HG03095 (cell line): ENCODE measurements around the gene MOB1B.
A peak's percentile ranks its signal among the peaks of the same experiment; 100 is the strongest.

ENCODE experiments used
- ATAC-seq: cut with Tn5 transposase; IDR thresholded peaks from one replicate; pipeline ENCODE4 v1.9.1; 2021; ENCODE audit warnings: moderate library complexity; ENCODE audit not compliant: unreplicated experiment

MOB1B gene

DNA sequence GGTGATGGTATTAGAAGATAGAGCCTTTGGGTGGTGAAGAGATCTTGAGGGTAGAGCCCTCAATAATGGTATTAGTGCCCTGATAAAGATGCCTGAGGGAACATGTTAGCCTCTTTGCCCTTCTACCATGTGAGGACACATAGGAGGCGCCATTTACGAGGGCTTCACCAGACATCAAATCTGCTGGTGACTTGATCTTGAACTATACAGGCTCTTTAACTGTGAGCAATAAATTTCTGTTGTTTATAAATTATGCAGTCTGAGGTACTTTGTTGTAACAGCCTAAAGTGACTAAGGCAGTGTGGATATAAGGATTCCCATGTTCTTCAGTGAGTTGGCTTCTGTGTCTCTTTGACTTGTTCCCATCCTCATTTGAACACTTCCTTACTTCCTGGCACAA is 11.8 kb downstream of the MOB1B start:
- ATAC-seq = no peak

DNA sequence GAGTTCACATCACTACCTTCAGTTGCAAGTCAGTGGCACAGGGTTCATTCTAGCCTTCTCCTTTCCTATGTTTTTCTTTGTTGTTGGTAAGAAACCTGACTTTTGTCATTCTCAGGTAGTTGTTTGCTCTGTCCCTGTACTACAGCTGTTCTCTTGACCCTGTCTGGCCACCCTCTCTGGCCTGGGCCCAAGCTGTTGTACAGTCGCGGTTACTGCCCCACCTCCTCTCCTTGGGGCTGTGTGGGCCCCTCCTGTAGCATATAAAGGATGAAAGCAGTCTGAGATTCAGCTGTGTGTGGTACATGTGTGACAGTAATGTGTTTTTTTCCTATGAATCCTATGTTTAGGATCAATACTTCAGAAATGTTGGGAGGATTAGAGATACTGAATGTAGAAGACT is 12.5 kb downstream of the MOB1B start:
- ATAC-seq = no peak

DNA sequence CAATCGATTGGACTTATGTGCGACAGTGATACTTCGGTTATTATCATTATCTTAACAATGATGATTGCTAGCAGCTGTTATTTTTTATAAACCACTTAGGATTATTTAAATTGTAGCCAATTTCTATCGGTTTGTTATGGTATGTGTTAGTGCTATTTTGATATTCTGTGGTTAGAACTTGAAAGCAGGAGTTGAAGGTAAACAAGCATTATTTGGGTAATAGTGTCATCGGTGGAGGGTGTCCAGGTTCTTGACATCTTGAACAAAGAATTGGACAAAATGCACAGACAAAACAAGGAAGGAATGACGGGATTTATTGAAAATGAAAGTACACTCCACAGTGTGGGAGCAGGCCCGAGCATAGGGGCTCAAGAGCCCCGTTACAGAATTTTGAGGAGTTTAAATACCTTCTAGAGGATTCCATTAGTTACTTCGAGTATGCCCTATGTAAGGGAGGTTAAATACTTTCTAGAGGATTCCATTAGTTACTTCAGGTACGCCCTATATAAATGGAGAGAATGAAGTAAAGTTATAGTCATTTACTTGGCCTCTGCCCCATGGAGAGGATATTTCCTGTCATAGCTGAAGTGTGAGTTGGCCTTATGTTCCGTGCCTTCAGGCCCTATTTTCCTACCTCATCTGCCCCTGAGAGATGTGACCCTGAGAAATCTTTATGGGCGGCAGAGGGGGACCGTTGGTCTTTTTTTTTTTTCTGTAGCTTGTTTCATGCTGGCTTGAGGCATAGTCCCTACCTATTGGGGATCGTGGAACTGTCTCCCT is 13.1 kb downstream of the MOB1B start:
- ATAC-seq = no peak

DNA sequence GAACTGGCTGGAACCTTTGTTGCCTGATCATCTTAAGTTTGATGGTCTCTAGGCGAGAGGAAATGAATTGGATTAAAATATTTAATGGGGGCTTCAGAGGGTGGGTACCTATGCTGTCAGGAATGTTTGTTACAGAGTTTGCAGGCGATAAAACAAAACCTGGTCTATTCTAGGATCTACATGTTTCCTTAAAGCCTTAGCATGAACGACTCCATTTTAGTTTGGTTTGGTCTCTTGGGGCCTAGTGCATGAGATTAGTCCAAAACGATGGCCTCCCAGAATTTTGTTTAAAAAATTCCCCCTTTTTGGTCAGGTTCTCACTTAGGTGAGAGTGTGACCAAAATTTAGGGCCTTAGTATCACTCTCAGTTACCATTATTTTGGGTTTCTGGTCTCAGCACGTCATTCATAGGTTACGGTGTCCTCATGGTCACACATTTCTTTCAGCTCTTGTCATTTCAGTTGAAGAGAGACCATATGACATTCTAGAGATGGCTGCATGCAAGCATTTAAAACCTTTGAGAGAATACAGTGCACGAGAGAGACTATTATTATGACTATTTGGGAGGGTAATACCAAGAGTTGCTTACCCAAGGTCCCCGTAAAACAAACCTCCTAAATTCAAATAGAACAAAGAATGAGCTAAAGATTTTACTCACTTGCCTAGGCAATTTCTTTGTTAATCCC is 13.8 kb downstream of the MOB1B start:
- no peak for ATAC-seq

DNA sequence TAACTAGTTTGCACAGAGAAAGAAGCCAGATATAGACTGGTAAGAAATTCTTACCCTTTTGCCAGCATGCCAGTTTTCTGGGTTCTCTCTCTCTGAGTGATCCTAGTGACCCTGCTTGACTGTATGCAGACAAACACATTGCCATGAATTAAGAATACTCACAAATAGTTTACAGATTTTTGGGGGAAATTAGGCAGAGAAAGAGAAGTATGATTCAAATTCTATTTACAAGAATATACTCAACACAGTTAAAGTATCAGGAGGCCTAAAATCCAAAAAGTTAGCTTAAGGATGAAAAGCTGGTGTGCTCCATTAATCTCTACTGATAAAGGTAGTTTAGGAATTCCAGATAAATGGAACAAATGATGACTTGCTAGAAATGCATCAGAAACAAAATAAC is 18.4 kb downstream of the MOB1B start:
- ATAC-seq = no peak

DNA sequence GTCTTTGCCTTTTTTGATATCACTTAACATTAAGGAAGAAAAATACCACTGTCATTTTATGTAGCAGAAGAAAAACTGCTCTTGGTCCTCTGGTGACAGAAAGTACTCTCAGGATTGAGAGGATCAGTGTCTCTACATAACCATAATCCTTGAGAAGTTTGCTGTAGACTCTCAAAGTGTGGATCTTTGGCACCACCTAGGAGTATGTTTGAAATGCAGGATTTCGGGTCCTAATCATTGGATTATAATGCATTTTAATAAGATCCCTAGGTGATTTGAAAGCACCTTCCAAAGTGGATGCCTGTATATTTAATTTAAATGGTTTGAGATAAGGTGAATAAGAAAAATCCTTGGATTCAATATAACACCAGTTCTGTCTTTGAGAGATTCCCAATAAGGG is 23.2 kb downstream of the MOB1B start:
- ATAC-seq = no peak

DNA sequence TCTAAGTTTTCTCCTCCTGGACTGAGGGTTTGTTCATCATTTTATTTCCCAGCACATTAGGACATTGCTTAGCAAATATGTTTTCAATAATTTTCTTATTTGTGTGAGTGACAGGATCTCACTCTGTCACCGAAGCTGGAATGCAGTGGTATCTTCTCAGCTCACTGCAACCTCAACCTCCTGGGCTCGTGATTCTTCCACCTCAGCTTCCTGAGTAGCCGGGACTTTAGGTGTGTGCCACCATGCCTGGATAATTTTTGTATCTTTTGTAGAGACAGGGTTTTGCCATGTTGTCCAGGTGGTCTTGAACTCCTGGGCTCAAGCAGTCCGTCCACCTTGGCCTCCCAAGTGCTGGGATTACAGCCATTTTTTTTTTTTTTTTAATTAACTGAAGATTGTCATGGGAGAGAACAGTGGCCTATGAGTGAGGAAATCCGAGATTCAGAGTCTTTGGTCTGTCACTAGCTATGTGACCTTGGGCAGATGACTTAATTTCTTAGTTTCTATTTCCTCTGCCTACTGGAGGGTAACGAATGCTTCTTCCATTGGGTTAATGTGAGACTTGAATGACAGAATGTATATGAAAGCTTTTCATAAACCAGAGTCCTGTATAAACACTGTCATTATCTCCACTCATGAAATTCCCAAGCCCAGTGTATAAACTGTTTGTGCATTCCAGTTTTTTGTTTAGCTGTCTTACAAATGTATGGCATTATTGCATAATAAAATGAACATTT is 23.9 kb downstream of the MOB1B start:
- ATAC-seq = peak; percentile 77

DNA sequence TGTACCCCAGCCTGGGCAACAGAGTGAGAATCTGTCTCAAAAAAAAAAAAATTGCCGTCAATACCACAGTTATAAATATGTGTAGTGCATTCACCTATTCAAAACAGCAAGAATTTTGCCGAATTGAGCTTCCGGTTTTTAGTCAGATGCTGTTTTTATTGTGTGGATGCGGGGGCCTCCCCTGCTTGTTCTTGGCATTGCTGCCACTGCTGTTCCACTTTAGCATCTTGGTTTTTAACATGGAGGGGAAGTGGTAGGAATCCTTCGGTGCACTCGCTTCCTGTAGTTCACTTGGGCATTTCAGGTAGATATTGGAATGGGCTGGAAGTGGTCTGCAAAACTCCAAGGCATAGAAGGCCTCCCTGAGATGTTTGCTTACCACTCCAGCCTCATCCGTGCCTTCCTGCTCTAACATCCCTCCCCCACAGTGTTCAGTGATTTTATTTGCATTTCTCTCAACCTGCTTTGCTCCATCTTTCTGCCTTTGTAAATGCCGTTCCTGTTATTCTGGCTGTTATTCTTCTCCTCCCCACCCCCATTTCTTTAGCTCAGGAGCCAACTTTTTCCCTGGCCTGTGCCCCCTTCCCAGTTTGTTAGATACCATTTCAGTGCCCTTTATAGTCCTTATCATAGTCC is 25.5 kb downstream of the MOB1B start:
- peak; percentile 26 for ATAC-seq

DNA sequence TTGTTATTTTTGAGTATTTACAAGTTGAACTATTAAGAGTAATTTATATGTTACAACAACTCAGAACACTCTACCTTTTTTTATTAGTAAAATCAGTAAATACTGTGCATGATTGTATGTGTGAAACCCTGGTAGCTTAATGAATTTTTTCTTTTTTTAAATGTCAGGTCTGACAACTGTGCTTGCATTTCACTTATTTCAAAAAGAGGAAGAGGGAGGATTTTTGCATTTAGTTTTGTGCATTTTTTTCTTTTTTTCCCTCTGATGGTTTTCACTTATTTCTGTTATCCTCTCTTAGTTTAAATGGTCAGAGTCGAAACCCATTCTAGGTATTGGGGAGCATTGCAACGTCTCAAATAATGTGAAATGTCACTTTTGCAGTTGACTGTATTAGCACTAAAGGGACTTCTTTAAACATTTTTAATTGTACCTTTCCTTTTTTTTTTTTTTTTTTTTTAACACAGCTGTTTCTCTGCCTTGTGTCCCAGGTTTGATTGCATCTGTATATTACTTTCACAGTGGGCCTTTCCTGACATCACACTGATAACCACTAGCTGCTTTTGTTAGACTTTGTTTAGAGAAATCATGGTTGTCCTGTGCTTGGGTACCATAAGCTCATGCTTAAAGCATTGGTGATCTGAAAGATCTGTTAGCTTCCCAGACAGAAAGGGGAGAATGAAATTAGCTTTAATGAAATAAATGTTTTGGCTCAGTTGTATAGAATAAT is 28.5 kb downstream of the MOB1B start:
- no peak for ATAC-seq

DNA sequence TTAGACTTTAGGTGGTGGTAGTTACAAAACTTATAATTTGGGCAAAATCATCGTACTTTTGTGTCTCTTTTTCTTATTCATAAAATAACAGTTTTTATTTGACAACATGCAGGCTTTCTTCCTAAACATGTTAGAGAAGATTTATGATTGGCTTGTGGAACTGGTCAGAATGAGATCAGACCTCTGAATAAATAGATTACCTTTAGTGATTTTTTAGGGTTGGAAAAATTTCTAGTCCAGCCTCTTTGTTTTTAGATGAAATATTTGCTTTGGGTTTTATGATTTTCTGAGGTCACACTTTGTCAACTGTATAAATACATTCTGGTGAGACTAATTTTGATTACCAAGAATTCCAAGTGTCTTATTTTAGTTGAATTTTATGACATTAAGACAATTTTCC is 29.2 kb downstream of the MOB1B start:
- no peak for ATAC-seq

DNA sequence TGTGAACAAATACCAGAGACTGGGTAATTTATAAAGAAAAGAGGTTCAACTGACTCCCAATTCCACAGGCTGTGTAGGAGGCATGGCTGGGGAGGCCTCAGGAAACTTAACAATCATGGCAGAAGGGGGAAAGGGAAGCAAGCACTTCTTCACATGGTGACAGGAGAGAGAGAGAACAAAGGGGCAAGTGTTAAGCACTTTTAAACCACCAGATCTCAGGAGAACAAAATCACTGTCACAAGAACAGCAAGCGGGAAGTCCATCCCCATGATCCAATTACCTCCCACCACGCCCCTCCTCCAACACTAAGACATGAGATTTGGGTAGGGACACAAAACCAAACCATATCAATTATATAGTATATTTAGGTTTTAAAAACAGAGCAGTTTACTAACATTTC is 30.8 kb downstream of the MOB1B start:
- no peak for ATAC-seq

DNA sequence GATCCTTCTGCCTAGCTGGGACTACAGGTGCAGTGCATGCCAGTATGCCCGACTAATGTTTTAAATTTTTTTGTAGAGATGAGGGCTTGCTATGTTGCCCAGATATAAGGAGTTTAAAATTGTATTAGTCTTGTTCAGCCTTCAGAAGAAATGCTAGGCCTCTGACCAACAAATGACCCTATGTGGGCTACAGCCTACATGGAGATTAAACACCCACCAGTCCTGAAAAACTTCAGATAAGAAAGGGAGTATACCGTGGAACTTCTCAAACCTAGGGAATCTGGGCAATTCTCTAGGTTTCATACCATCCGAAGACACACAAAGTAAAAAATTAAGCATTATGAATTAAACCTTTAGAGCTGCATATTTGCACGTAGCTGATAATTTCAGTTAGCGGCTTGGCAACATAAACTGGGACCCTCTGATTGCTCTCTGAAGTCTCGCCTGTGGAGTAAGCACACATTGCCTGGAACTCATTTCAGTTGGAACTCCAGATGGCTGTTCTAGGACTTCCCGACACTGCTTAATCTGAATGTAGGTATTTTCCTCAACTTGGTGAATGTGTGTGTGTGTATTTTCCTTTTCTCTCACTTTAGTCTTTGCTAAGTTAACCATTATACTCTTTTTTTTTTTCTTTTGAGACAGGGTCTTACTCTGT is 33.0 kb downstream of the MOB1B start:
- no peak for ATAC-seq

DNA sequence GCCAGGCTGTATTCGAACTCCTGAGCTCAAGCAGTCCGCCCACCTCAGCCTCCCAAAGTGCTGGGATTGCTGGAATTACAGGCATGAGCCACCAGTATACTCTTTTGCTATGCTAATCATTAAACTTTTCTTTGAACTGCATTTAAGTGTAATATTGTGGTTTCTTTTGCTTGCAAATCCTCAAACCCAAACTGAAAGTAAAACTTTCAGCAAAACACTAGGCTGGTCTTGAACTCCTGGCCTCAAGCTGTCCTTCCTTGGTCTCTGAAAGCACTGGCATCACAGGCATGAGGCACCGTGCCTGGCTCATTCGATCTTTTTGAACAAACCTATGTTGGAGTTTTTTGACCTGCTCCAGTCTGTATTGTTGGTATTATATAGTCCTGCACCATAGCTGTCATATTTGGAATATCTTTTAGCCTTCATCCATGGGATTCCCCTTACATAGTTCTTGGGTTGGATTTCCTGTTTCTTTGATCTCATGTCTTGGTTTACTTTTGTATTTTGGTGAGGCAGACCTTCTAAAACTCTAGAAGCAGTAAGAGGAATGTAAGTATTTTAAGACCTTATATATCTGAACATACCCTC is 34.1 kb downstream of the MOB1B start:
- ATAC-seq = no peak

DNA sequence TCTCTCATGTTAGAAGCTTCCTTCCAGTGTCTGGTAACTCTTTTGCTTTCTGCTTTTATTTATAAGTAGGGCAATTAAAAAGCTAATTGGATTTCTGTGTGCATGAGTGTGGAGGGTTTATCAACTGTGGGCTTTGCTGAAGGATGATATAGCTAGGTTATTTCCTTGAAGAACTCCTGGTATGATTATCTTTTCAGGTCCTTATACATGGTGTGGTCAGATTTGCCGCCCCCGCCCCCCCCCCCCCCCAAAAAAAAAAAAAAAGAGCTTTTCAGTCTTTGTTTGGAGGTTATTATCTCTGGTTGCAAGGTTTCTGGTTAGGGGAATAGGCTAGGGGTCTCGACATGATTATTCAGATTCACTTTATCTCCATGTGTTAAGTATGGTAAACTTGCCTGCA is 35.9 kb downstream of the MOB1B start:
- ATAC-seq = no peak

DNA sequence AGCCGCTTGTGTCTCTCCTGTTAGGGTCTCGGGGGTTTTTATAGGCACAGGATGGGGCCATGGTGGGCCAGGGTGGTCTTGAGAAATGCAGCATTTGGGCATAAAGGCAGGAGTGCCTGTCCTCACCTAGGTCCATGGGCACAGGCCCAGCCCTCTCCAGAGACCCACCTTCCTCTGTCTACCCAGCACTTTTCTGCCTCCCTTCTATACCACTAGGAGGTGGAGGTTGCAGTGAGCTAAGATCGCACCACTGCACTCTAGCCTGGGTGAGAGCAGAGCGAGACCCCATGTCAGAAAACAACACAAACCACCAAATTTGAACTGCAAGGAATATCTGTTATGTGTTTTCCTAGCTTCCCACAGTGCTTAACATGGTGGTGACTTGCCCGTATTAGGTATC is 38.0 kb downstream of the MOB1B start:
- ATAC-seq = no peak

DNA sequence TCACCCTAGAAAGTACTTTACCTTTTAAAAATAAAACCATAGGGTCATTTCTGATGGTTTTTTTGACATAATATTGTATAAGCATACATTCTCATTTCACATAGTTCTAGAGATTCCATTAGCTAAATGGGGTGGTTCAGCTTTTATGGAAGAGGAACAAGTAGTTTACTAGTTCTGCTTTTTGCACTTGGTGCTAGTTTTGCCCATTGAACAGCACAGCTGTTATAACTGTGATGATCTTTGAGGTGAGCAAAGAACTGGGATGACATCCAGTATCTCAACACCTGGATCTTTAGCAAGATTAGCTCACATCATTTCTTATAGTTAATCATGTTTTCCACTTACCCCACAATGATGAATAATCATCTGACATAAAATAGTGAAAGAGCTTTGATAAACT is 40.9 kb downstream of the MOB1B start:
- peak; percentile 79 for ATAC-seq

DNA sequence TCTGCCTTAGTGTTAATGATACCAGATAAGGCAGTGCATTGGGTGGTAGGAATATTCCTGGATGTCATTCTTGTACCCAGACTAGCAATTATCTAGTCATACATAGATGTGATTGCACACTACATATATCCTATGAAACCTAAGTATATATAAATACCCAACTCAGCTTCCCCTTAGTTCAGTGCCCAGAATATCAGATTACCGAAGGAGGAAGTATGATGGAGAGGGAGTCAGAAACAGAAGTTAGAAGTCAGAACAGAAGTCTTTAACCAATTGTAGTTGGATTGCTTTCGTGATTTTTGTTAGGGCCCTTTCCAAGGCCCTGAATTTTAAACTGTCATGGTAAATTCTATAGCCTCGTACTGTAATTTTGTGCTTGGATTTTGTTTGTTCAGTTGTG is 42.9 kb downstream of the MOB1B start:
- peak; percentile 40 for ATAC-seq

DNA sequence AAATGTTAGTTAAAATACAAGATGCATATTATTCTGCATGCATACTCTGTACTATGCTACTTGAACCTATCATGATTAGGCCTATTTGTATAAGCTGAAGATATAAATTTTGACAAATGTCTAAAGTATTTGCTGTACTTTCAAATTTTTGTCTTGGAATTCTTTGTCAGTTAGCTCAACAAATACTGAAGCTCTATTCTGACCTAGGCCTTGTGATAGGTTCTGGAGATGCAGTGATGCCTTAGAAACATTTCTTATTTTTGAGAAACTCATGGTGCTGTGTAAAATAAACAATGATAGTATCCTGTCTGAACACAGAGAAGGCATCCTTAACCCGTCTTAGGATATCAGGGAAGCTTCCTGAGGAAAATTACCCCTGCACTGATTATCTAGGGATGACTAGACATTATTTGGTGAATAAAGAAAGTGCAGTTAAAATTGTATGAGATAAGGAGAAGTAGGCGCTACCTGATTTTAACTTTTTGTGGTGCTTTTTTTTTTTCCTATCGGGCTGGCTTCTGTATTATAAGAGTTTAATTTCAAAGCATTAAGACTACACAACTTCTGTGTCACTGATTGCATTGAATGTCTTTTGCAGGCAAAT is 43.4 kb downstream of the MOB1B start:
- no peak for ATAC-seq

DNA sequence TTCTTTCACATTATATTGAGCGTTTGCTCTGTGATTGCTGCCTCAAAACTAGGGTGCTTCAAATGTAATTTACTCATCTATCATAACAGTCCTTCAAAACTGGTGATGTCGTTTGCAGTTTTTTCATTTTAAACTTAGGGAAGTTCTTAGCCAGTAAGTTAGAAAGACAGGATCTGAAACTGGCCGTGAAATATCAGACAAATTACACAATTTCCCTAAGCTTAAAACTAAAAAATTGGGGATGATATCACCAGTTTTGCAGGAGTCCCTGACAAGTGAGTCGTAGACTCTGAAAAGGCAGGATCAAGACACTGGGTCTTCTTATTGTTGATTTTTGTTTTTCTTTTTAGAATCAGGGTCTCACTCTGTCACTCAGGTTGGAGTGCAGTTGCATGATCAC is 44.8 kb downstream of the MOB1B start:
- no peak for ATAC-seq
